Measurements from ENCODE around the gene SNX18. TPM values are rescaled to one million over a fixed set of nuclear protein-coding genes. Genes with fewer than 3 reads are reported as not detected.

Gene SNX18
- total RNA-seq, 4 donors from 2014 or later, result 50.4 to 89.4 (median 72.8) TPM

GRCh38 chr5:54539001-54539400 lies 21.4 kb downstream of the SNX18 start:
- Histone ChIP-seq H3K9me3 (no peaks in the 10 kb centered on the region), H3K36me3 (no peaks in the 10 kb centered on the region), H3K4me3 (replicated peaks in 1 of 3) (no peak overlapping the region), H3K4me1 (peaks cover 40 to 48% of the 10 kb centered on the region in 2 donors), H3K27ac (no peak overlapping the region), H3K27me3 (no peaks in the 10 kb centered on the region)
- intact Hi-C loops (cut with DNase I), result no loop called here
- TF ChIP-seq, protein P1, sequence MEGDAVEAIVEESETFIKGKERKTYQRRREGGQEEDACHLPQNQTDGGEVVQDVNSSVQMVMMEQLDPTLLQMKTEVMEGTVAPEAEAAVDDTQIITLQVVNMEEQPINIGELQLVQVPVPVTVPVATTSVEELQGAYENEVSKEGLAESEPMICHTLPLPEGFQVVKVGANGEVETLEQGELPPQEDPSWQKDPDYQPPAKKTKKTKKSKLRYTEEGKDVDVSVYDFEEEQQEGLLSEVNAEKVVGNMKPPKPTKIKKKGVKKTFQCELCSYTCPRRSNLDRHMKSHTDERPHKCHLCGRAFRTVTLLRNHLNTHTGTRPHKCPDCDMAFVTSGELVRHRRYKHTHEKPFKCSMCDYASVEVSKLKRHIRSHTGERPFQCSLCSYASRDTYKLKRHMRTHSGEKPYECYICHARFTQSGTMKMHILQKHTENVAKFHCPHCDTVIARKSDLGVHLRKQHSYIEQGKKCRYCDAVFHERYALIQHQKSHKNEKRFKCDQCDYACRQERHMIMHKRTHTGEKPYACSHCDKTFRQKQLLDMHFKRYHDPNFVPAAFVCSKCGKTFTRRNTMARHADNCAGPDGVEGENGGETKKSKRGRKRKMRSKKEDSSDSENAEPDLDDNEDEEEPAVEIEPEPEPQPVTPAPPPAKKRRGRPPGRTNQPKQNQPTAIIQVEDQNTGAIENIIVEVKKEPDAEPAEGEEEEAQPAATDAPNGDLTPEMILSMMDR (IDR thresholded peaks at IDR 0.05), result no peak
- no peak for TF ChIP-seq POLR2A (IDR thresholded peaks at IDR 0.05)
- no peak for DNase-seq
- 97 to 98% methylated on average over 4 of the region's 4 CpGs for WGBS, 2 donors

GRCh38 chr5:54540286-54540685 lies 22.7 kb downstream of the SNX18 start:
- Histone ChIP-seq H3K27me3 (no peaks in the 10 kb centered on the region), H3K27ac (no peak overlapping the region), H3K4me1 (peaks cover 27 to 41% of the 10 kb centered on the region in 2 donors), H3K4me3 (replicated peaks in 1 of 3) (no peak overlapping the region), H3K9me3 (no peaks in the 10 kb centered on the region), H3K36me3 (no peaks in the 10 kb centered on the region)
- TF ChIP-seq POLR2A (IDR thresholded peaks at IDR 0.05), result no peak
- TF ChIP-seq, protein P1 (IDR thresholded peaks at IDR 0.05), result no peak
- no peak for DNase-seq
- 98 to 100% methylated on average over 3 of the region's 3 CpGs for WGBS, 2 donors
- intact Hi-C loops (cut with DNase I), result no loop called here

DNA sequence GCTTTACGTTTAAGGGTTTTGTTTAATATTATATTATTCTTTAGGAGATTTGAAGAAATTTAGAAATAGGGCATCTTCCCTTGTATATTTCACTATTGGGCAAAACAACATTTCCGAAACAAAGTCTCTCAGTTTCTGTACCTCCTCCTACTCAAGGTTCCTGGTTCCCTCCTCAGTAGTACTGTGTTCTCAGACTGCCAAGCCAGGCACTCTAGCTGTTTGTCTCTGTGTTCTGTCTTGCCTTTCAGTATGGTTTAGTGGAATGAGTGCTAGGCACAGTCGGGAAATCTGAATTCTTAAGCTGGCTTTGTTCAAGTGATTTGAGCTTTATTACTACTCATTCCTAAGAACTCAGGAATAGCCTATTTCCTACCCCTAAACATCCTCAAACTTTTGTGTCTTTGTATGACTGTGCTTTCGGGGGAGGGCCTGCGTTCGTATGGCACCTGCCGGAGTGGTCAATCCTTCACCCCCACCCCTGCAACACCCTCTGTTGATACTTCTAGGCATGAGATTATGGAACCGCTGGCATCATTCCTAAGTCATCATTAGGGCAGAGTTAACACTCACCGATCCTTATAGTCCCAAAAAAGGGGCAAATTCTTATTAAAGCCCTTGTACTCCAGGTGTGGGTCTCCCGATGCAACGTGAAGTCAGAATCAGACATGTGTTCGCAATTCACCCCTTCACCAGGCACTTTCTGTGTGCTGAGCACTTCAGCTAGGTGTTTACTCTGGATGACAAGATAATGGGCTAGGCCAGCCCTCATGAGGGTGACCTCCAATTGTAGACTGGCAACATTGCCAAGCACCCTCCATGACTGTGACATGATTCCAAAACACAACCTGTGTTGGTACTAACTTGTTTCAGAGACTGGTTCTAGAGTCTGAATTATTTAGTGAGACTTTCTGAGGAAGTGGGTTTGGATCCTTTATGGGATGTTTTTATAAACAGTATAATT lies 24.5 kb downstream of the SNX18 start:
- no peak for DNase-seq
- Histone ChIP-seq H3K27me3 (no peaks in the 10 kb centered on the region), H3K27ac (no peak overlapping the region), H3K4me3 (replicated peaks in 1 of 3) (no peak overlapping the region), H3K9me3 (no peaks in the 10 kb centered on the region), H3K36me3 (no peaks in the 10 kb centered on the region), H3K4me1 (peaks cover 36 to 50% of the 10 kb centered on the region in 2 donors)
- no peak for TF ChIP-seq POLR2A (IDR thresholded peaks at IDR 0.05)
- TF ChIP-seq, protein P1 (IDR thresholded peaks at IDR 0.05), result no peak
- intact Hi-C loops (cut with DNase I), result no loop called here
- WGBS, 2 donors, result 89 to 91% methylated on average over 12 of the region's 12 CpGs

DNA sequence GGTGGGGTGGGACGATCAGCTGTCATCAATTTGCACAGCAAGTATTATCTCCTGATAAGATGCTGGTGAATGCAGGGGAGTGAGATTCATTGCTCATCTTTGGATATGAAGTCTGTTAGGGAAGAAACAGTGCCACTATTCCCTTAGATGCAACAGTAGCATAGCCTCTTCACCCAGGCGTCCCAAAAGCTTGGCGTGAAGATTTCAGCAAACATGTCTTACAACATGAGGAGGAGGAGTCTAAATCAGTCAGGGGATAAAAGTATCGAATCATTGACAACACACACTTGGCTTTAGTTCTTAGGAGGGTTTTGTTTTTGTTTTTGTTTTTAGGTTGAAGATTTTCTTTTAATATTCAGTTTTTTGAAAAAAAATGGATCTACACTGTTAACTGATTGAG lies 26.5 kb downstream of the SNX18 start:
- TF ChIP-seq, protein P1 (IDR thresholded peaks at IDR 0.05), result no peak
- no peak for TF ChIP-seq POLR2A (IDR thresholded peaks at IDR 0.05)
- 94 to 96% methylated on average over 4 of the region's 4 CpGs for WGBS, 2 donors
- H3K27me3 ChIP-seq, result no peaks in the 10 kb centered on the region
- intact Hi-C loops (cut with DNase I), result no loop called here
- DNase-seq, result no peak
- no peaks in the 10 kb centered on the region for H3K9me3 ChIP-seq
- no peak overlapping the region for H3K4me3 ChIP-seq (replicated peaks in 1 of 3)
- no peaks in the 10 kb centered on the region for H3K36me3 ChIP-seq
- no peak overlapping the region for H3K27ac ChIP-seq
- H3K4me1 ChIP-seq, result peaks cover 38 to 52% of the 10 kb centered on the region in 2 donors

GRCh38 chr5:54545796-54546195 lies 28.2 kb downstream of the SNX18 start:
- H3K4me1 ChIP-seq, result peaks cover 38 to 52% of the 10 kb centered on the region in 2 donors
- peak; percentile 44 to 63 for DNase-seq
- no peaks in the 10 kb centered on the region for H3K9me3 ChIP-seq
- intact Hi-C loops (cut with DNase I), result no loop called here
- no peak for TF ChIP-seq POLR2A (IDR thresholded peaks at IDR 0.05)
- TF ChIP-seq, protein P1 (IDR thresholded peaks at IDR 0.05), result no peak
- H3K27me3 ChIP-seq, result no peaks in the 10 kb centered on the region
- no peaks in the 10 kb centered on the region for H3K36me3 ChIP-seq
- 45% methylated on average over 6 of the region's 6 CpGs for whole genome bisulfite sequencing, 2 donors
- H3K27ac ChIP-seq, result peak overlapping the region in 1 of 3 donors; percentile 47
- no peak overlapping the region for H3K4me3 ChIP-seq (replicated peaks in 1 of 3)

All from thyroid gland (tissue), 4 donors.